GM19193 (cell line): ENCODE data around the gene ADD1.

ENCODE experiments used
- POLR2A ChIP-seq: IDR thresholded peaks from 4 replicates; pipeline ENCODE4 v1.6.1; 2011; ENCODE audit not compliant: insufficient read depth, insufficient read length; ENCODE audit errors: extremely low read depth

The ADD1 gene

DNA sequence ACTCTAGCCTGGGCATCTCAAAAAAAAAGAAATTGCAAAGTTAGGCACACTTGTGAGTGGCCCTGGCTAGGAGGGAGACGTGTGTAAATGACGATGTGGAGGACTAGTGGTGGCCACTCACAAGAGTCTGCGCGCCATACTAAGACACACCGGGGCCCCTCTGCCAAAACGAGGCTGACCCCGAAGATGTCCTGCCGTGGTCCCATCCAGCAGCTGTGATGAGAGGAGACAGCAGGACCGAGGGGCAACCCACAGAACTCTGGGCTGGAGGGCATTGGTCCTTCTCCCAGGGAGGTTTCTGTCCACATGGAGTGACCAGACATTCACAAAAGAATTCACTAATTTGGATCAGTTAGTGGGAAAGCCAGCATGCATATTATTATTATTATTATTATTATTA, 72.1 kb downstream of the ADD1 start:
- TF ChIP-seq POLR2A: no peak

DNA sequence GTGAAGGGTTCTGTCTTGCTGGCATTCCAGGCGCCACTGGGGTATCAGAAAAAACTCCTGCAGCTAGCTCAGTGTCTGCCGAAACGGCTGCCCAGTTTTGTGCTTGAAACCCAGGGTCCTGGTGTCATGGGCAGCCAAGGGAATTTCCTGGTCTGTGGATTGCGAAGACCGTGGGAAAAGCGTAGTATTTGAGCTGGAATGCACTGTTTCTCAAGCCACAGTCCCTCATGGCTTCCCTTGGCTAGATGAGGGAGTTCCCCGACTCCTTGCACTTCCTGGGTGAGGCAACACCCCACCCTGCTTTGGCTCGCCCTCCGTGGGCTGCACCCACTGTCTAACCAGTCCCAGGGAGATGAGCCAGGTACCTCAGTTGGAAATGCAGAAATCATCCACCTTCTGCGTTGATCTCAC, 79.5 kb downstream of the ADD1 start:
- no peak for TF ChIP-seq POLR2A

DNA sequence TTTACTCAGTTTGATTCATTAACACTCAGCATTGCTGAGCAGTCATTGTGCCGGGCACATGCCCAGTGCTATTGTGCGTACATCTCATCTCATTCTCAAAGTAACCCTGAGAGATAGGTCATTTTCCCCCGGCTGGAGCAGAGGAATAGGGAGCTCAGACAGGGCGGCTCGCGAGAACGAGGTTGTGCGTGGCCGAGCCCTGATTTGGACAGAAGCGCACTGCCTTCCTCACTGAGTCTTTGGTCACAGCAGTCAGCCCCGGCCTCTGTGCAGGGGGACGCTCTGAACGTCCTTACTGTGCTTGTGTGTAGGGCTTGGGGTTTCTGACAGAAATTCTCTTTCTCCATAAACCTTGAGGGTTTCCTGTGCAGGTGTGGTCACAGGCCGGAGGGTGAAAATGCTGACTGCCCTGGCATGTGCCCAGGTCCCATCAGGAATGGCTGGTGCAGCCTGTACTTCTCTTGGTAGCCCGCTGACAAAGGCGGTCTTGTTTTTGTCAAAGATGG, 80.1 kb downstream of the ADD1 start:
- no peak for TF ChIP-seq POLR2A

DNA sequence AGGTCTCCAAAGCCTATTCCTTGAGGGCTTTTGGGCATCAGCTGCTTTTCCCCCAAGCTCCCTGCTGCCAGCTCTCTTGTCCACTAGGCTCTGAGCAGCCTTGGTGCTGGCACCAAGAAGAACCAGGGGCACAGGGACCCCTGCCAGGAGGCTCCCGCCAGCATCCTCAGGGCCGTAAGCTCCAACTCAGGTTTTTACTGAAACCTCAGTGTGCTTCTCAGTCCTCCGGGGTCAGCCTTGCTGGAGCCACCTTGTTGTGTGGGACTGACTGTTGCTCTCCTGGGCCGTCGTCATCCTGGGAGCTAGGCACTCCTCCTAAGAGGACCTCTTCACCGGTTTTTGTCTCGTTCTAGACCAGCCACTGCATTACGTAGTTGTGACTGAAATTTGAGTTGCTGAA, 80.6 kb downstream of the ADD1 start:
- TF ChIP-seq POLR2A: no peak

DNA sequence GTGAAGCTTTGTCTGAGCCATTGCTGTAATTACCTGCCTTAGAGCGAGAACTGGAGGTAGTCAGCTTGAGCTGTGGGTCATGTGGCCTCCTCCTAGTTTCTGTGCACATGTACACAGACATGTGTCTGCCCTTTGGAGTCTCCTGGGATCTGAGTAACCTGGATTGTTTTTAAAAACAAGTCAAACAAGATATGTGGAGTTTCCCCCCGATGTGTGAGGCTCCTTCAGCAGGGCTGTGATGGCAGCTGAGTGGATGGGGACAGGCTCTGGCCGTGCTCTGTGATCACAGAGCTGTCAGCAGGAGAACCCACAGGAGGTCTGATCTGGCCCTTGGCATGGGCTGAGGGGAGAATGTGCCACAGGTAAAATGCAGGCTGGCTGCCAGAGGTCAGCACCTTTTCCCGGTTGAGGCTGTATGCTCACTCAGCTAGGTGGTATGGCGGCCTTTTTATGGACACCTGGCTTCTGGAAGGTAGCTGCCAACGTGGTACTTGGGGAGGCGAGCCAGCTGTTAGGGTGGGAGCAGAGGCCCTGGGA, 81.2 kb downstream of the ADD1 start:
- TF ChIP-seq POLR2A: no peak

DNA sequence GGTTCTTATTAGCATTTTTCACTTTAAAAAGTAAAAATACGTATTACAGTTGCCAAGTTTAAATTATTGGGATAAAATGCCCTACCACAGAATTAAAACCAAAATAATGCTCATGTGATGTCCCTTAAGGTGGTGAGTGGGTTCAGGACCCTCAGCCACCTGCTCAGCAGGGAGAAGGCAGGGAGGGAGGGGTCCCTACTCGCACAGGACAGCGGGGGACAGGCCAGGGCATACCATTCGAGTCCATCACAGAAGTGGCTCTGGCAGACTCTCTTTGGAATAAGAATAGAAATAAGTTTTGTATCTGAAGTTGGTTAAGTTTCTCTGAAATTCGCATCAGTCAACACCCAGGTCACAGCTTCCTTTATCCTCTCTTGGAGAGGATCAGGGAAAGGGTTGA, 81.9 kb downstream of the ADD1 start:
- no peak for TF ChIP-seq POLR2A

DNA sequence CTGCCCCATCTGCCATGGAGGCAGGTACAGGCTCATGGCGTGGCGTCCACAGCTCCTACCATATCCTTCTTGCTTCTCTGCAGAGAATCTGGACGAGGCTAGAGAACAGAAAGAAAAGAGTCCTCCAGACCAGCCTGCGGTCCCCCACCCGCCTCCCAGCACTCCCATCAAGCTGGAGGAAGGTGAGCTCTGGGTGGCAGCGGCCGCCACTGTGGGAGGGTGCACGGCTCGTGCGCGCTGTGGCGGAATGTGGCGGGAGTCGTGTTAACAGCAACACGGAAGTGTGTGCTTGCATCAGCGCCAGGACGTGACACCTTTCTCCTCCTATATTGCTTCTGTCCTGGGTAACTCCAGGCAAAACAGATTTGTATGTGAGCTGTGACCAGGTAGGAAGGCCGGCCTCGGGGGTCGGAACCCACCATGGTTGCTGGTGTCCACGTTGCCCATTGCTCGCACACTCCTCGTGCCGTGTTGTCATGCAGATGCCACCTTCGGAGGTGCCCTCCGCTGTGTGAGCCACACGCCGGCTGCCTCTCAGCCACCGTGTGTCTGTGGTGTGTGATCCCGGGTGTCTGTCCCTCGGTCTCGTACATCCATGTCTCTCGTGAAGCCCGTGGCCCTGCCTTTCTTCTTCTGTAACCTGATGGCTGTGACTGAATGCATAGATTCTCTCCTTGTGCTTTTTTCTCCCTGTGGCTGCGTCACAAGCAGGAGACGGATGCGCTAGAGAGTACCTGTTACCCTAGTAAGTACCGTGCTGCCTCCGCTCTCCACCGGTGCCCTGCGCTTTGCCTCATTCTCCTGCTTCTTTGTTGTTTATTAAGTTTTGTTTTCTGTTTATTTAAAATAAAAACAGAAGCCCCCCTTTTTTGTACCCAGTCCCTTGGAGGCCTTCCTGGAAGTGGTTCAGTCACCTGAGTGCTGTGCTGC, 82.6 kb downstream of the ADD1 start:
- TF ChIP-seq POLR2A: no peak

DNA sequence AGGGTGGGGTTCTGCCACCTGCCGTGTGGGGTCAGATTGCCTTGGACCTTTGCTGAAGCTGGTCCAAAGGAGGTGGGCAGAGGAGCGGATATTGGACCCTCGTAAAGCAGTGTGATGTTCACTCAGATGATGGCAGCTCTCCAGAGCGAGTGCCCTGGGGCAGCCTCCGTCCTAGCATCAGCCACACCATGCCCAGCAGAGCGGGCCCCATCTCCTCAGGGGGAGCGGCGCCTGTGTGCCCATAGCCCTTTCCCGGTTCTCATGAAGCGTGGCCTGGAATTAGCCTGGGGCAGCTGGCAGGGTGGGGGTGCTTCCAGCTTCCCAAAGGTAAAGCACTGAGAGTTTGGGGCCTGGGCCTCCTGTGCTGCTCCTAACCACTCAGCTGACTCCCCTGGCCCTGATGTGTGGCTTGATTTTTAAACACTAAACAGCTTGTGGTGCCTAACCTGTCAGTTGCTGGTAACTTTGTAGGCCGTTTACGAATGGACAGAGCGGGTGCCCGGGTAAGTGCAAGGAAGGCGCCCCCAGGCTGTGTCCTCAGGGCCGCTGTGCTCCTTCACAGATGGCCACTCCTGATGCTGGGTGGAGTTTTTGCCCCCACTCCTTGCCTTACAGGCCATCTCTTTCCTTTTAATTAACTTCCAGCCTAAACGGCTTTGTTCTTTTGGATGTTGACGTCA, 83.5 kb downstream of the ADD1 start:
- TF ChIP-seq POLR2A: no peak

DNA sequence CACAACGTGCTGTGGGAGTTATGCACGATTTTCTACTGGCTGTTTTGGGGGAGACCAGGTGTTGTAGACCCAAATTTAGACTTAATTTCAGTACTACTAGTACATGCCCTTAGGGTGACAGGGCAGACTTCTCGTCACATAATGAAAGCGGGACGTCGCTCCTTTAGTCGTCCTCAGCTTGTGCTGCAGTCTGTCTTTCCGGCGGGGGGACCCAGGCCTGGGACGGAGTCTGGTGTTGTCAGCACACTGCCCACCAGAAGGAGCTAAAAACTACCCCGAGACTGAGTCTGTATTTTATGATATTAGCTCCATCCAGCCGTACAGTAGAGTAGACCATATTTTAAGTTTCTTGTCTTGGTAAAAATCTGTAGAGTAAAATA, 84.0 kb downstream of the ADD1 start:
- no peak for TF ChIP-seq POLR2A

DNA sequence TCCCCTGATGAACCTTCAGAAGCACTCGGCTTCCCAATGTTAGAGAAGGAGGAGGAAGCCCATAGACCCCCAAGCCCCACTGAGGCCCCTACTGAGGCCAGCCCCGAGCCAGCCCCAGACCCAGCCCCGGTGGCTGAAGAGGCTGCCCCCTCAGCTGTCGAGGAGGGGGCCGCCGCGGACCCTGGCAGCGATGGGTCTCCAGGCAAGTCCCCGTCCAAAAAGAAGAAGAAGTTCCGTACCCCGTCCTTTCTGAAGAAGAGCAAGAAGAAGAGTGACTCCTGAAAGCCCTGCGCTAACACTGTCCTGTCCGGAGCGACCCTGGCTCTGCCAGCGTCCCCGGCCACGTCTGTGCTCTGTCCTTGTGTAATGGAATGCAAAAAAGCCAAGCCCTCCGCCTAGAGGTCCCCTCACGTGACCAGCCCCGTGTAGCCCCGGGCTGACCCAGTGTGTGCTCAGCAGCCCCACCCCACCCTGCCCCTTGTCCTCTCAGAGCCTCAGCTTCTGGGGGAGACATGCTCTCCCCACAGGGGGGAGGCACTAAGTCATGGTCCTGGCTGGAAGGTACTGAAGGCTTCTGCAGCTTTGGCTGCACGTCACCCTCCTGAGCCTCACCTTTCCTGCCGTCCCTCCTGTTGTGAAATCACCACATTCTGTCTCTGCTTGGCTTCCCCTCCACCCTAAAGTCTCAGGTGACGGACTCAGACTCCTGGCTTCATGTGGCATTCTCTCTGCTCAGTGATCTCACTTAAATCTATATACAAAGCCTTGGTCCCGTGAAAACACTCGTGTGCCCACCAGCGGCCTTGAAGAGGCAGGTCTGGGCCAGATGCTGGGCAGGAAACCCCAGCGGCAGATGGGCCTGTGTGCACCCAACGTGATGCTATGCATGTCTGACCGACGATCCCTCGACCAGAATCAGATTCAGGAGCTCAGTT, 84.9 kb downstream of the ADD1 start:
- no peak for TF ChIP-seq POLR2A

DNA sequence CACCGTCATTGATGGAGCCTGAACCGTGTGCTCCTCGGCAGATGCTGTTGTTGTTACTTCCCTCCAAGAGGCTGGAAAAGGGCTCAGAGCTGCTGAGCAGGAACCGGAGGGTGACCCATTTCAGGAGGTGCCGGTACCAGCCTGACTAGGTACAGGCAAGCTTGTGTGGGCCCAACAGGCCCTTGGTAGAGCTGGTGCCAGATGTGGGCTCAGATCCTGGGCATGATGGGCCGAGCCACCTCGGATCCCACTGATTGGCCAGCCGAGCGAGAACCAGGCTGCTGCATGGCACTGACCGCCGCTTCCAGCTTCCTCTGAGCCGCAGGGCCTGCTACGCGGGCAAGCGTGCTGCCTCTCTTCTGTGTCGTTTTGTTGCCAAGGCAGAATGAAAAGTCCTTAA, 85.8 kb downstream of the ADD1 start:
- TF ChIP-seq POLR2A: no peak

DNA sequence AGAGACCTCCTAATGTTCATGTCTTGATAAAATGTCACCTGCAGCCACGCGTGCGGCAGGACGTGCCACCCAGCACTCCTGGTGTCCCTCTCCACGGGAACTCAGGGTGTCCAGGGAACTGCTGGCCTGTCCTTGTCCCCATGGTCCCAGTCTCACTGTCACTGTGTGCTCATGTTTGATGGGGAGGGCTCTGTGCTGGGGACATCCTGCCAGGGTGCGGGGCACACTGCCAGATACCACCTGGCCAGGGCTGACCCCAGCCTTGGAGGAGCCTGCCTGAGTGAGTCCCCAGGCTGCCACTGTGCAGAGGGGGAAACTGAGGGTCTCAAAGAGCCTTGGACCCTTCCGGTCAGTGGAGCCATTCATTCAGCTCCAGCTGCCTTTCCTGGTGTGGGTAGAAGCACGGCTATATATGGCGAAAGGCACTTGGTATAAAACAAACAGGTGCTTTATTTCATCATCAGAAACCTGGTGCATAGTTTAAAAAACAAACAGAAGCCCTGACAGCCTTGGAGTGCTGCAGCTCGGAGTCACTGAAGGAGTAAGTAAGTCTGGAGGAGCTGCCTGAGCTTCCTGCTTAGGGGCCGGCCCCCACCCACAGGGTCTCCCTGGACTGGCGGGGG, 86.6 kb downstream of the ADD1 start:
- TF ChIP-seq POLR2A: no peak

DNA sequence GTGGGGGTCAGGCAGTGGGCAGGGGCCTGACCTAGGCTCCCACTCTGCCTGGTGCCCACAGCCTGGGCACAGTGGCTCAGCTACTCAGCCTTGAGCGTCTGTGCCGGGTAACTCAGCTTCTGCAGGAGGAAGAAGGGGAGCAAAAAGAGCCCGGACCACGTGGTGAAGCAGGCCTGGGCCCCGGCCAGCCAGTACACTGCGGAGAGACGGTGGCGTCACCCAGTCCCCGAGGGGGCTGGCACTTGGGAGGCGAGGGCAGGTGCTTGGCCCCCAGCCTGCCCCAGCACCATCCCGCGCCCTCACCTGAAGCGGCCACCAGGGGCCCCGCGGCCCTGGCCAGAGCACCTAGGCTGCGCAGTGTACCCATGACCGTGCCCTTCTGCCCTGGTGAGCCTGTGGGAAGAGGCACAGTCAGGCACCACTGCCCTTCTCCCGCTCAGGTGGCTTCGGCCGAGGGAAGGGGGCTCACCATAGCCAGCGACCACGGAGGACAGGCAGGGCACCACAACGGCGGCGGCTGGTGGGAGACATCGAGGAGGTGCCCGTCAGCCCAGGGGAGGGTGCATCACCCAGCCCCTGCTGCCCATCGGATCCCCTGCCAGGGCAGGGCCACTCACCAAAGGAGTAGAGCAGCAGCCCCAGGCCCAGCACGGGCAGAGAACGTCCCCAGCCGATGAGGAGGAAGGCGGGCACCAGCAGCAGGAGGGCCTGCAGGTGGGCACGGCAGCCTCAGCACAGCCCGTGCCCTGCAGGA, 87.3 kb downstream of the ADD1 start:
- no peak for TF ChIP-seq POLR2A
